ENCODE measurements around the gene UST. TPM values are rescaled to one million over a fixed set of nuclear protein-coding genes. Genes with fewer than 3 reads are reported as not detected.

Gene UST
- total RNA-seq, 1 experiment from 2014 or later = 6.1 TPM

- POLR2A ChIA-PET = no interaction called here
- Histone ChIP-seq H3K4me3 (replicated peaks in 1 of 2; ENCODE audit: low read depth in 1 of 2, low read length in 2 of 2) (no peak overlapping the region), H3K9ac (ENCODE audit: low read length) (no peak overlapping the region), H3K4me2 (ENCODE audit: low read length) (no peak overlapping the region), H3K9me3 (ENCODE audit: control insufficient read depth in 1 of 2, insufficient read depth in 1 of 2, low read depth in 1 of 2, low read length in 2 of 2) (no peaks in the 10 kb centered on the region), H3K36me3 (ENCODE audit: control insufficient read depth in 1 of 2, insufficient read depth in 2 of 2, low read length in 2 of 2) (no peaks in the 10 kb centered on the region), H3K4me1 (ENCODE audit: control insufficient read depth in 1 of 2, insufficient read depth in 2 of 2, low read length in 2 of 2) (no peaks in the 10 kb centered on the region; a peak in 1 of 4 replicates), H3K27me3 (ENCODE audit: insufficient read depth, low read length) (no peaks in the 10 kb centered on the region), H4K20me1 (ENCODE audit: insufficient read depth) (no peaks in the 10 kb centered on the region), H2AFZ (ENCODE audit: low read depth, low read length, poor library complexity, severe bottlenecking) (no peak overlapping the region), H3K27ac (ENCODE audit: low read depth, low read length) (no peak overlapping the region), H3K9me2 (ENCODE audit: insufficient read depth) (no peaks in the 10 kb centered on the region), H3K79me2 (ENCODE audit: insufficient read depth, low read length) (no peaks in the 10 kb centered on the region)
- BruUV-seq (replicated peaks) = no TSS peak
- intact Hi-C loops (cut with micrococcal nuclease) = no loop called here
- TF ChIP-seq EZH2phosphoT487 (IDR thresholded peaks at IDR 0.05; ENCODE audit: borderline replicate concordance) (no peak), CTCF (IDR thresholded peaks at IDR 0.05 in 2 of 3, conservative IDR thresholded peaks at IDR 0.05 in 1 of 3; ENCODE audit: borderline replicate concordance in 1 of 3, insufficient read depth in 1 of 3, low read depth in 2 of 3, low read length in 2 of 3) (no peak), YY1 (IDR thresholded peaks at IDR 0.05; ENCODE audit: extremely low read depth, insufficient replicate concordance, low read depth, low read length) (no peak), ATF3 (IDR thresholded peaks at IDR 0.05) (no peak), ZBTB33 (IDR thresholded peaks at IDR 0.05; ENCODE audit: extremely low read depth, insufficient replicate concordance, low read length) (no peak), EZH2 (IDR thresholded peaks at IDR 0.05) (no peak), MAX (IDR thresholded peaks at IDR 0.05) (no peak), ELF1 (IDR thresholded peaks at IDR 0.05; ENCODE audit: borderline replicate concordance, low read depth) (no peak), CEBPB (IDR thresholded peaks at IDR 0.05; ENCODE audit: low read depth) (no peak), CBX3 (IDR thresholded peaks at IDR 0.05; ENCODE audit: low read depth) (no peak), SIN3A (IDR thresholded peaks at IDR 0.05; ENCODE audit: low read depth) (no peak)
- RAD21 ChIA-PET (ENCODE audit: low non-redundant PET in 1 of 2, low total read pairs in 2 of 2, uncharacterized antibody in 2 of 2, unreplicated experiment in 2 of 2) = no interaction called here
- DNase-seq (ENCODE audit: low read depth, low spot score) (no peak), ATAC-seq (no peak)
- CTCF ChIA-PET = no interaction called here
Observed at GRCh38 chr6:148967011-148967520, 220.2 kb downstream of the UST start.
